CD4-positive, alpha-beta T cell treated with Interleukin-4 for 1 hour (primary cell): ENCODE results near the gene EXOC4.
A peak's percentile ranks its signal among the peaks of the same experiment; 100 is the strongest.

Experiments used
- DNase-seq, 2 donors: peaks; one replicate each; pipeline ENCODE4 v3.0.0-alpha.2; 2020 to 2022

EXOC4 gene

GRCh38 chr7:133434246-133434865, 181.5 kb downstream of the EXOC4 start:
- peak in 1 of 2 donors; percentile 35 for DNase-seq

- DNase-seq, result no peak
Measured at GRCh38 chr7:133436014-133436428, 183.1 kb downstream of the EXOC4 start.

GRCh38 chr7:133437544-133437943, 184.7 kb downstream of the EXOC4 start:
- no peak for DNase-seq

GRCh38 chr7:133442818-133443217, 189.9 kb downstream of the EXOC4 start:
- DNase-seq, result no peak

GRCh38 chr7:133445617-133446016, 192.7 kb downstream of the EXOC4 start:
- DNase-seq, result no peak

- DNase-seq, result no peak
Measured at GRCh38 chr7:133448012-133448411, 195.1 kb downstream of the EXOC4 start.

- no peak for DNase-seq
Measured at GRCh38 chr7:133452577-133452976, 199.7 kb downstream of the EXOC4 start.

- DNase-seq, result no peak
Measured at GRCh38 chr7:133458688-133459087, 205.8 kb downstream of the EXOC4 start.

- no peak for DNase-seq
Measured at GRCh38 chr7:133461421-133461820, 208.5 kb downstream of the EXOC4 start.

GRCh38 chr7:133475655-133476054, 222.8 kb downstream of the EXOC4 start:
- no peak for DNase-seq

GRCh38 chr7:133477791-133478190, 224.9 kb downstream of the EXOC4 start:
- no peak for DNase-seq

- no peak for DNase-seq
Measured at GRCh38 chr7:133478591-133479135, 225.8 kb downstream of the EXOC4 start.

- DNase-seq, result no peak
Measured at GRCh38 chr7:133479456-133480065, 226.7 kb downstream of the EXOC4 start.

GRCh38 chr7:133480868-133481267, 228.0 kb downstream of the EXOC4 start:
- no peak for DNase-seq

- no peak for DNase-seq
Measured at GRCh38 chr7:133481676-133482075, 228.8 kb downstream of the EXOC4 start.

- DNase-seq, result no peak
Measured at GRCh38 chr7:133482599-133482998, 229.7 kb downstream of the EXOC4 start.

- DNase-seq, result peak; percentile 38 to 53
Measured at GRCh38 chr7:133484086-133484485, 231.2 kb downstream of the EXOC4 start.

GRCh38 chr7:133489906-133490305, 237.0 kb downstream of the EXOC4 start:
- DNase-seq, result no peak

GRCh38 chr7:133491201-133491691, 238.4 kb downstream of the EXOC4 start:
- DNase-seq, result no peak

GRCh38 chr7:133491846-133492652, 239.2 kb downstream of the EXOC4 start:
- DNase-seq, result no peak

GRCh38 chr7:133497061-133497460, 244.2 kb downstream of the EXOC4 start:
- no peak for DNase-seq

GRCh38 chr7:133501771-133502170, 248.9 kb downstream of the EXOC4 start:
- DNase-seq, result no peak

GRCh38 chr7:133502498-133502897, 249.6 kb downstream of the EXOC4 start:
- no peak for DNase-seq

GRCh38 chr7:133502972-133503371, 250.1 kb downstream of the EXOC4 start:
- no peak for DNase-seq
